ENCODE measurements around the gene CNN3.

DNA sequence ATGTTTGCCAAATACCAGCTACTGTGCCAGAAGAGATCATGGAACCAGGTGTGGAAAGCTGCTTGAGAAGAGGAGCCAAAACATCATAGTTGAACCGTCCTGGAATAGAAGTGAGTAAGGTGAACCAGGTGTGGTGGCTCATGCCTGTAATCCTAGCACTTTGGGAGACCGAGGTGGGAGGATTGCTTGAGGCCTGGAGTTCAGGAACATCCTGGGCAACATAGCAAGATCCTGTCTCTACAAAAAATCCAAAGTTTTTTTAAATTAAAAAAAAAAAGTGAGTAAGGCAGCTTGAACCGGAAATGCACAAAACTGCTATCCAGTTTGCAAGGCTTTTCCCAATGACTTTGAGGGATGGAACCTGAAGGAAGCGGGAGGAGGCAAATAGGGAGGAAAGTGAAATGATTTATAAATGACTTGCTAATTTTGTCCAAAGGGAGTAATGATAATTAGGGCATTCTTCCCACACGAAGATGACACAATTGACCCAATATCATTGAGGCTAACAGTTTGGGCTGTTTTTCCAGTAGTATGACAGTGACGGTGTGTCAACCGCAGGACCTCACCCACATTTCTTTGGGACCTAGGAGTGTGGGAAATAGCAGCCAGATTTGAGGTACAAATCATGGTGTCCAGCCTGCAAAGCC lies 1.5 kb upstream of the CNN3 start:
- TF ChIP-seq TCF12 (IDR thresholded peaks at IDR 0.05), result no peak
- TF ChIP-seq EZH2phosphoT487 (IDR thresholded peaks at IDR 0.05; ENCODE audit: borderline replicate concordance, low read depth), result no peak
- no peak for TF ChIP-seq REST (IDR thresholded peaks at IDR 0.05; ENCODE audit: low read depth, low read length)
- TF ChIP-seq, protein P1, sequence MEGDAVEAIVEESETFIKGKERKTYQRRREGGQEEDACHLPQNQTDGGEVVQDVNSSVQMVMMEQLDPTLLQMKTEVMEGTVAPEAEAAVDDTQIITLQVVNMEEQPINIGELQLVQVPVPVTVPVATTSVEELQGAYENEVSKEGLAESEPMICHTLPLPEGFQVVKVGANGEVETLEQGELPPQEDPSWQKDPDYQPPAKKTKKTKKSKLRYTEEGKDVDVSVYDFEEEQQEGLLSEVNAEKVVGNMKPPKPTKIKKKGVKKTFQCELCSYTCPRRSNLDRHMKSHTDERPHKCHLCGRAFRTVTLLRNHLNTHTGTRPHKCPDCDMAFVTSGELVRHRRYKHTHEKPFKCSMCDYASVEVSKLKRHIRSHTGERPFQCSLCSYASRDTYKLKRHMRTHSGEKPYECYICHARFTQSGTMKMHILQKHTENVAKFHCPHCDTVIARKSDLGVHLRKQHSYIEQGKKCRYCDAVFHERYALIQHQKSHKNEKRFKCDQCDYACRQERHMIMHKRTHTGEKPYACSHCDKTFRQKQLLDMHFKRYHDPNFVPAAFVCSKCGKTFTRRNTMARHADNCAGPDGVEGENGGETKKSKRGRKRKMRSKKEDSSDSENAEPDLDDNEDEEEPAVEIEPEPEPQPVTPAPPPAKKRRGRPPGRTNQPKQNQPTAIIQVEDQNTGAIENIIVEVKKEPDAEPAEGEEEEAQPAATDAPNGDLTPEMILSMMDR (IDR thresholded peaks at IDR 0.05), result no peak
- TF ChIP-seq RAD21 (IDR thresholded peaks at IDR 0.05; ENCODE audit: low read length), result no peak
- no peak for TF ChIP-seq SMC3 (IDR thresholded peaks at IDR 0.05; ENCODE audit: low read depth, low read length)
- TF ChIP-seq POLR2AphosphoS5 (IDR thresholded peaks at IDR 0.05; ENCODE audit: low read depth, low read length), result no peak
- no peak for TF ChIP-seq FOSL2 (IDR thresholded peaks at IDR 0.05; ENCODE audit: borderline replicate concordance, low read depth)
- TF ChIP-seq ELF1 (IDR thresholded peaks at IDR 0.05), result no peak
- TF ChIP-seq NRF1 (IDR thresholded peaks at IDR 0.05; ENCODE audit: low read depth, low read length), result no peak
- no peak for TF ChIP-seq EP300 (IDR thresholded peaks at IDR 0.05; ENCODE audit: borderline replicate concordance in 1 of 2, low read depth in 1 of 2, low read length in 1 of 2)
- TF ChIP-seq GATA2 (CRISPR knock-in tag; IDR thresholded peaks at IDR 0.05), result no peak
